COLO668 (cell line): Measurements from ENCODE around the gene VPS16.

Experiments used
- DNase-seq: peaks from one replicate; lab custom pipeline; 2025; ENCODE audit not compliant: unreplicated experiment; lab: John Stamatoyannopoulos, UW

Gene VPS16

DNA sequence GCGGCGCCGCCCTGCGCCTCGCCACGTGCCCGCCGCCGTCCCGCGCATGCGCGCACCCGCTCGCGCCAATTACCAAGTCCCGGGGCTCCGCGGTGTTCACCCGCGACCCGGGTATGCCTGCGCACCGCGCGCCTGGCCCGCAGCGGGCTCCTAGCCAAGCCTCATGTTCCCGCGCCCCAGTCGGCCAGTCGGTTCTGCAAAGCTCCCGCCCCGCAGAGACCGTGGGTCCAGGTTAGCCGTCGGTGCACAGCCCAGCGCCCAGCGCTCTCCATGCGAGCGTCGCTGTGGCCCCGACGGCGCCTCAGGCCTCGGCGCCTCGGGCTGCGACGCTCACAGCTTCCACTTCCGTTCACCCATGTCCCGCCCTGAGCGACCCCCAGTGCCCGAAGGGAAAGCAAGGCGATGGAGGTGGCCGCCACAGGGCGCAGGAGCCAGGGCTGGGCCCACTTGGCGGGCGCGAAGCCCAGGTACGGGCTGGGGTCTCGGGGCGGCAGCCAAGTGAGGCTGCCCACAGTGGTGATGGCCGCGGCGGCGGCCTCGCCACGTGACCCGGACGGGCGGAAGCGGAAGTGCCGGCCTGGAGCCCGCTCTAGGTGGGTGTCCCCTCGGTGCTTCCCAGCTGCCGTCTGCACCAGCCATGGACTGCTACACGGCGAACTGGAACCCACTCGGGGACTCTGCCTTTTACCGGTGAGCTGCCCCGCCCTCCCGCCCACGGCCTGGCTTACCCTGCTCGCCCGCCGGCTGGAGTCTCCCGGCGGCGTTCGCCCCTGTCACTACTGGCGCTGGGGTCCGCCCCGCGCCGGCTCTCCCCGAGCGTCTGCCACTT, at the start of gene VPS16, which contains the start of gene PCED1A:
TSS of gene VPS16 (plus strand) at position 608 of the 829 bp plus-strand sequence. CDS start at position 638, 30 bp downstream.
TSS of gene PCED1A (minus strand) at position 518 of the 829 bp plus-strand sequence. CDS start 743 bp downstream, outside the sequence.
- DNase-seq, result peak; percentile 93

GRCh38 chr20:2793471-2793870, 47.1 kb upstream of the VPS16 start:
- no peak for DNase-seq

DNA sequence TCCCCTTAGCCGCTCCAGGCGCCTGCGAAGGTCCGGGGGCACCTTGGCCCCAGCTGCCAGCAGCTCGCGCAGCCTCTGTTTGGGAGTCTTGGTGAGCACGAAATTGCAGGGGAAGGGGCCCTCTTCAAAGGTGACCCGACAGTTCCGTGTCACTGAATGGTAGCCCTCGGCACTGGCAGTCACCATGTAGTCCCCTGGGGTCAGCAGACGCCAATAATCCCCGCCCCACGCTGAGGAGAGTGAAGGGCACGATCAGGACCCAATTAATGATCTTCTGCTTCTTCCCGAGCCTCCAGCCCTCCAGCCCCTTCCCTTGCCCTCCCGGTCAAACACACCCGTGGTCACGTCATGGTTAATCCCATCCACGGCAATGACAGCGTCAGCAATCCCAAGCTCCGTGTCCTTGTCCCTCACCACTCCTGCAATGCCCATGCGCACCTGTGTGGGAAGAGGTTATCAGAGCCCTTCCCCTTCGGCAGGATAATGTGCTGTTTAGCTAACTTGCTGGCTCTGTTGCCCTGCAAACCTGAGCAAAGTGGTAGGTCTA, 46.3 kb upstream of the VPS16 start:
- DNase-seq, result no peak

- no peak for DNase-seq
These were observed 45.6 kb upstream of the VPS16 start for GRCh38 chr20:2794866-2795447.

- no peak for DNase-seq
These were observed 45.1 kb upstream of the VPS16 start for GRCh38 chr20:2795451-2795850.

GRCh38 chr20:2796011-2796660, 44.4 kb upstream of the VPS16 start:
- no peak for DNase-seq

- DNase-seq, result no peak
These were observed 43.2 kb upstream of the VPS16 start for GRCh38 chr20:2797136-2797983.

- no peak for DNase-seq
These were observed 42.3 kb upstream of the VPS16 start for GRCh38 chr20:2798095-2798805.

DNA sequence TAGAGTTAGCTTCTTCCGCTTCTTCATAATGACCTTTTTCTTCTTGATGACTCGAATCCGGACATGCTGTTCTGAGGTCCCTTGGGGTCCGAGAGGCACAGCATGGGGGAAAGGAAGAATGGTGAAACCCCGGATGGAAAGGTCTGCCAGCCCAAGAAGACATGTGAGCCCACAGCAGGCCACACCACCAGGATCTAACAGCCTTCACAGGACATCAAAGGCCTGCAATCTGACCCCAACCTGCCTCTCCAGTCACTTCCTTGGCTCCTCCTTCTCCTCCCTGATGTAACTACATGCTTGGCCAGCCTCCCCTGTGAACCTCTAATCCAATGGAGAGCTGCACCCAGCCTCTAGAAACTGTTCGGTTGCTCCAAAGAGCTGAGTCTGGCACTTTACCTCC, 41.7 kb upstream of the VPS16 start:
- DNase-seq, result no peak

DNA sequence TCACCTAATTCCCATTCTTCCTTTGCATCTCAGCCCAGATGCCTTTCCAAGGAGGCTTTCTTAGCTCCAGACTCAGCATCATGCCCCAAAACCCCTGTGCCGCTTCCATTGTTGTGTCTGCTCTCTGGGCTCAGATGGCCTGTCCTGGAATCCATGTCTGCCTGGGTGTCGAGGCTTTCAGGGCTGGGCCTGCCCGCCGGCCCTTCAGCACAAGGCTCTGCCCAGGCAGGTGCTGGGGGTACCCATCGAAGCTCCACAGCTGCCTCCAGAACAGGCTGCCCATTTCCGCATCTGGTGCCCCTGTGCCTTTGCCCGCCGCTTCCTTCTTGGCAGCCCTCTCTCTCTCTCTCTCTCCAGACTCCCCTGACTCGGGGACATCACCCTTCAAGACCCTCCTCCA, 41.3 kb upstream of the VPS16 start:
- no peak for DNase-seq

GRCh38 chr20:2799688-2800520, 40.6 kb upstream of the VPS16 start:
- no peak for DNase-seq

GRCh38 chr20:2800521-2801285, 39.8 kb upstream of the VPS16 start, which contains the start of gene CPXM1:
TSS of gene CPXM1 (minus strand) at chr20:2800627. CDS start at chr20:2800572, 55 bp downstream.
- DNase-seq, result no peak

GRCh38 chr20:2801286-2801728, 39.2 kb upstream of the VPS16 start:
- no peak for DNase-seq

GRCh38 chr20:2804041-2804828, 36.3 kb upstream of the VPS16 start:
- DNase-seq, result no peak

- no peak for DNase-seq
These were observed 35.5 kb upstream of the VPS16 start for GRCh38 chr20:2804852-2805688.

- no peak for DNase-seq
These were observed 34.7 kb upstream of the VPS16 start for GRCh38 chr20:2805689-2806350.
